PFSK-1 (cell line): ENCODE results near the gene GNB1.

Experiments
- FOXP2 ChIP-seq: optimal IDR thresholded peaks from 2 replicates; pipeline ENCODE3; 2011; ENCODE audit warnings: borderline replicate concordance, control low read depth, inconsistent platforms; ENCODE audit not compliant: insufficient read depth; ENCODE audit errors: extremely low read length, extremely low read depth
- POLR2AphosphoS5 ChIP-seq: IDR thresholded peaks from 2 replicates; pipeline ENCODE4 v1.6.1; 2012; ENCODE audit warnings: low read depth, mild to moderate bottlenecking, control low read depth, low read length, moderate library complexity
- REST ChIP-seq, 2 experiments: IDR thresholded peaks; 2 replicates each; pipeline versions ENCODE4 v1.6.1 to v1.8.0; 2011 to 2012; ENCODE audit warnings: low read depth in 2 of 2, low read length in 2 of 2, control low read depth in 1 of 2, inconsistent platforms in 1 of 2, mild to moderate bottlenecking in 1 of 2, moderate library complexity in 1 of 2; ENCODE audit not compliant: insufficient read depth in 1 of 2
- SIN3A ChIP-seq: IDR thresholded peaks from 2 replicates; pipeline ENCODE4 v1.6.1; 2012; ENCODE audit warnings: mild to moderate bottlenecking, low read length, moderate library complexity, borderline replicate concordance; ENCODE audit not compliant: insufficient read depth
- TAF1 ChIP-seq: IDR thresholded peaks from 2 replicates; pipeline ENCODE4 v1.6.1; 2012; ENCODE audit warnings: low read length, control low read depth, borderline replicate concordance; ENCODE audit not compliant: insufficient read depth

GNB1 gene

GRCh38 chr1:1867164-1867563, 23.7 kb downstream of the GNB1 start:
- TF ChIP-seq POLR2AphosphoS5 = no peak
- TF ChIP-seq SIN3A = no peak
- TF ChIP-seq FOXP2 = no peak
- TF ChIP-seq TAF1 = no peak
- no peak for TF ChIP-seq REST (IDR thresholded peaks at IDR 0.05; ENCODE audit: insufficient read depth in 1 of 2, low read depth in 2 of 2, low read length in 2 of 2)

GRCh38 chr1:1862905-1863547, 27.9 kb downstream of the GNB1 start:
- TF ChIP-seq TAF1 (no peak), SIN3A (no peak), REST (IDR thresholded peaks at IDR 0.05; ENCODE audit: insufficient read depth in 1 of 2, low read depth in 2 of 2, low read length in 2 of 2) (no peak), POLR2AphosphoS5 (no peak), FOXP2 (no peak)

GRCh38 chr1:1861339-1861730, 29.6 kb downstream of the GNB1 start:
- no peak for TF ChIP-seq SIN3A
- TF ChIP-seq REST (IDR thresholded peaks at IDR 0.05; ENCODE audit: insufficient read depth in 1 of 2, low read depth in 2 of 2, low read length in 2 of 2) = no peak
- TF ChIP-seq POLR2AphosphoS5 = no peak
- TF ChIP-seq FOXP2 = no peak
- no peak for TF ChIP-seq TAF1

GRCh38 chr1:1858382-1859086, 32.4 kb downstream of the GNB1 start:
- TF ChIP-seq REST (IDR thresholded peaks at IDR 0.05; ENCODE audit: insufficient read depth in 1 of 2, low read depth in 2 of 2, low read length in 2 of 2) (peak in 1 of 2 experiments; percentile 45; a peak in 1 of 4 replicates), SIN3A (peak; percentile 85; the same call in 1 of the 2 replicates), TAF1 (no peak), POLR2AphosphoS5 (0 out of 2 replicates have a peak, but pooled peaks have one; percentile 26)
